GM12892 (cell line): ENCODE measurements around the gene OPRL1.

ENCODE experiments used
- POLR2A ChIP-seq: IDR thresholded peaks from 2 replicates; pipeline ENCODE4 v1.6.1; 2011; ENCODE audit warnings: low read depth, low read length, control low read depth
- POLR2AphosphoS5 ChIP-seq: IDR thresholded peaks from 2 replicates; pipeline ENCODE4 v1.6.1; 2011; ENCODE audit warnings: low read depth, low read length, control low read depth

DNA sequence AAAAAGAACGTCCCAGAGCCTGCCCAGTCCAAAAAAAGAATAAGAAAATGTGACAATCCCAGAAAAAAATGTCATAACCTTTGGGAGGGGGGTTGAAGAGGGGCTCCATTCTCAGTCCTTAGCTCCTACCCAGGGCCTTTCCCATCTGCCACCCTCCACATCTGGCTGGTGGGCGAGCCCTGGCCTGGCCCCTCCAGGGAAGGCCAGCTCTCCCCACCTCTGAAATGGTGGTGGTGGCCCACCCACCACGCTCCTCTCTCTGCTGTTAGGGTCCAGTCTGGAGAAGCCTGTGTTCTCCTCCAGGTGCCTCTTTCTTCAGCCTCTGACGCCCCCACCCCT, 979 bp upstream of the OPRL1 start:
- TF ChIP-seq POLR2A (no peak), POLR2AphosphoS5 (no peak)
